Activated CD8-positive, alpha-beta T cell treated with anti-CD3 and anti-CD28 coated beads for 36 hours (primary cell): ENCODE results near the gene MAN2A2. TPM values are rescaled to one million over a fixed set of nuclear protein-coding genes. Genes with fewer than 3 reads are reported as not detected.
A peak's percentile ranks its signal among the peaks of the same experiment; 100 is the strongest.
"Not testable (repeated sequence)": the region's sequence is repeated elsewhere in the genome, so short reads cannot be mapped to it uniquely, and the experiment has no call there.

Source experiments
- ATAC-seq: fragments of 200-7000 bp; cut with Tn5 transposase; one replicate; pipeline ENCODE4 v1.10.0; 2021; ENCODE audit warnings: mild to moderate bottlenecking, moderate library complexity
- CTCF ChIA-PET: fragments of 350-600 bp; sonication (Branson Sonifier 250); formaldehyde crosslinking; loops from one replicate; lab custom pipeline; 2021; ENCODE audit warnings: antibody characterized with exemption; lab: Charles Lee
- POLR2A ChIA-PET: fragments of 350-600 bp; sonication (Branson Sonifier 250); formaldehyde crosslinking; loops from one replicate; lab custom pipeline; 2021; ENCODE audit warnings: antibody characterized with exemption; lab: Charles Lee
- DNase-seq: peaks from one replicate; pipeline ENCODE4 v3.0.0-alpha.2; 2020
- H3K27ac Mint-ChIP-seq: one replicate; pipeline ENCODE4 v1.8.0; 2021; ENCODE audit warnings: mild to moderate bottlenecking, mixed read lengths
- H3K27me3 Mint-ChIP-seq: one replicate; pipeline ENCODE4 v1.8.0; 2021; ENCODE audit warnings: mixed read lengths
- H3K36me3 Mint-ChIP-seq: one replicate; pipeline ENCODE4 v1.8.0; 2021; ENCODE audit warnings: low read depth, mixed read lengths
- H3K4me1 Mint-ChIP-seq: one replicate; pipeline ENCODE4 v1.8.0; 2021; ENCODE audit warnings: low read depth, mixed read lengths
- H3K4me3 Mint-ChIP-seq: one replicate; pipeline ENCODE4 v1.8.0; 2021; ENCODE audit warnings: mild to moderate bottlenecking, moderate library complexity, mixed read lengths
- H3K9me3 Mint-ChIP-seq: one replicate; pipeline ENCODE4 v1.8.0; 2021; ENCODE audit warnings: mixed read lengths
- CTCF ChIP-seq: fragments of 200-600 bp; IDR thresholded peaks from one replicate; pipeline ENCODE4 v1.8.0; 2022; ENCODE audit warnings: antibody characterized with exemption, mild to moderate bottlenecking
- intact Hi-C: fragments of 100-400 bp; cut with micrococcal nuclease; formaldehyde crosslinking; loops from one replicate; pipeline ENCODE4 v1.10.0; 2022
- total RNA-seq, 2 experiments: library from RNA; stranded (reverse); gene quantifications; one replicate each; pipeline ENCODE4 v1.2.3, GENCODE V29; 2021

Gene MAN2A2
- total RNA-seq, 2 experiments from 2014 or later = 85.0 to 87.7 TPM

GRCh38 chr15:90892498-90893174, 10.5 kb upstream of the MAN2A2 start:
- H3K27ac Mint-ChIP-seq = no peak overlapping the region
- no peak overlapping the region for H3K4me3 Mint-ChIP-seq
- intact Hi-C loops = no loop called here
- DNase-seq = no peak
- POLR2A ChIA-PET = interaction anchor here (1.2 to 4.5 kb wide), 2 partner anchors 11 to 176 kb away, joined by 5 to 25 read pairs; partner anchors contain the start of genes BLM and MAN2A2
- H3K27me3 Mint-ChIP-seq = peaks cover 3% of the 10 kb centered on the region
- H3K4me1 Mint-ChIP-seq = no peaks in the 10 kb centered on the region
- TF ChIP-seq CTCF = no peak
- CTCF ChIA-PET = interaction anchor here (0.7 to 16.4 kb wide), 7 partner anchors 10 to 789 kb away, joined by 3 to 255 read pairs (median 3); partner anchors contain the start of genes HDDC3, MAN2A2 and UNC45A
- no peak for ATAC-seq
- no peaks in the 10 kb centered on the region for H3K36me3 Mint-ChIP-seq
- no peaks in the 10 kb centered on the region for H3K9me3 Mint-ChIP-seq

- DNase-seq (peak; percentile 37), ATAC-seq (no peak)
- Mint-ChIP-seq H3K27ac (no peak overlapping the region), H3K9me3 (no peaks in the 10 kb centered on the region), H3K36me3 (no peaks in the 10 kb centered on the region), H3K4me1 (no peaks in the 10 kb centered on the region), H3K27me3 (peaks cover under 1% of the 10 kb centered on the region), H3K4me3 (no peak overlapping the region)
- ChIA-PET CTCF (interaction anchor here (0.7 to 16.4 kb wide), 7 partner anchors 8 to 147 kb away, joined by 3 to 255 read pairs (median 4); partner anchors contain the start of genes FES, HDDC3, MAN2A2 and UNC45A), POLR2A (interaction anchor here (1.2 to 4.5 kb wide), 2 partner anchors 10 to 176 kb away, joined by 5 to 25 read pairs; partner anchors contain the start of genes BLM and MAN2A2)
- peak; percentile 55 for TF ChIP-seq CTCF
- intact Hi-C loops = no loop called here
Measured at GRCh38 chr15:90893175-90894090, 9.7 kb upstream of the MAN2A2 start.

GRCh38 chr15:90895571-90896117, 7.5 kb upstream of the MAN2A2 start:
- ATAC-seq (no peak), DNase-seq (no peak)
- Mint-ChIP-seq H3K4me1 (peaks cover 2% of the 10 kb centered on the region), H3K9me3 (no peaks in the 10 kb centered on the region), H3K27me3 (no peaks in the 10 kb centered on the region), H3K36me3 (no peaks in the 10 kb centered on the region), H3K27ac (no peak overlapping the region), H3K4me3 (no peak overlapping the region)
- POLR2A ChIA-PET = interaction anchor here (1.1 to 14.2 kb wide), 3 partner anchors 8 to 78 kb away, joined by 3 to 133 read pairs (median 25); partner anchors contain the start of genes HDDC3, MAN2A2 and UNC45A
- CTCF ChIA-PET = interaction anchor here (13.1 to 16.4 kb wide), 2 partner anchors 10 to 38 kb away, joined by 89 to 255 read pairs; partner anchors contain the start of genes FES, HDDC3 and UNC45A
- TF ChIP-seq CTCF = no peak
- intact Hi-C loops = no loop called here

- H3K27ac Mint-ChIP-seq, ATAC-seq, H3K27me3 Mint-ChIP-seq, H3K36me3 Mint-ChIP-seq, intact Hi-C loops, H3K4me3 Mint-ChIP-seq, DNase-seq, H3K9me3 Mint-ChIP-seq: not testable (repeated sequence)
- ChIA-PET POLR2A (interaction anchor here (1.2 to 14.2 kb wide), 3 partner anchors 11 to 119 kb away, joined by 3 to 133 read pairs (median 4); partner anchors contain the start of genes HDDC3 and UNC45A), CTCF (interaction anchor here (13.1 to 16.4 kb wide), 2 partner anchors 12 to 36 kb away, joined by 89 to 255 read pairs; partner anchors contain the start of genes FES, HDDC3 and UNC45A)
- H3K4me1 Mint-ChIP-seq = peaks cover 13% of the 10 kb centered on the region
Measured at GRCh38 chr15:90897131-90897655, 5.9 kb upstream of the MAN2A2 start.
